Body of pancreas (tissue), 4 donors: ENCODE data around the gene MAPK8. TPM values are rescaled to one million over a fixed set of nuclear protein-coding genes. Genes with fewer than 3 reads are reported as not detected.

ENCODE experiments used
- ATAC-seq: fragments of 150-250 bp; one replicate; pipeline ENCODE4 v1.9.1; 2016
- DNase-seq, 4 donors: peaks; one replicate each; pipeline ENCODE4 v3.0.0-alpha.2; 2019
- H3K27ac ChIP-seq, 4 donors: fragments of 200-600 bp; sonication (generic); 1 replicate in 3 of 4; 2 replicates in 1 of 4; pipeline versions ENCODE4 v1.5.1 to v1.6.1; 2016 to 2019; ENCODE audit warnings: mild to moderate bottlenecking in 1 of 4, mixed read lengths in 1 of 4, moderate library complexity in 1 of 4
- H3K27me3 ChIP-seq, 2 donors: fragments of 200-600 bp; sonication (generic); one replicate each; pipeline ENCODE4 v1.6.0; 2016; ENCODE audit warnings: mild to moderate bottlenecking in 1 of 2
- H3K36me3 ChIP-seq, 2 donors: fragments of 200-600 bp; sonication (generic); replicated peaks in 1 of 2; 2 replicates each; pipeline ENCODE4 v1.5.1; 2016; ENCODE audit warnings: low read depth in 2 of 2; ENCODE audit not compliant: insufficient read depth in 1 of 2
- H3K4me1 ChIP-seq: fragments of 200-600 bp; sonication (generic); one replicate; pipeline ENCODE4 v1.6.0; 2016
- H3K4me3 ChIP-seq, 2 donors: fragments of 200-600 bp; sonication (generic); 1 replicate in 1 of 2; 2 replicates in 1 of 2; pipeline ENCODE4 v1.5.1; 2016 to 2019
- H3K9me3 ChIP-seq, 3 donors: fragments of 200-600 bp; sonication (generic); 1 replicate in 2 of 3; 2 replicates in 1 of 3; pipeline ENCODE4 v1.5.1; 2016
- POLR2A ChIP-seq, 3 donors: fragments of 450-650 bp; IDR thresholded peaks; one replicate each; pipeline ENCODE4 v1.6.1; 2016; ENCODE audit warnings: antibody characterized with exemption in 3 of 3, mild to moderate bottlenecking in 2 of 3
- WGBS, 2 donors: methylation state at CpG; one replicate each; pipeline ENCODE4 v1.1.5; 2017; 5-methylcytosine and 5-hydroxymethylcytosine counted together
- intact Hi-C: fragments of 100-400 bp; cut with DNase I; formaldehyde crosslinking; loops from one replicate; pipeline ENCODE4 v1.15.1; 2023
- total RNA-seq, 2 donors: library from RNA; depleted of rRNA; stranded (reverse); fragments of >200 nt; gene quantifications; one replicate each; pipeline ENCODE4 v1.1.0, GENCODE V29; 2016
- TF ChIP-seq, protein P1 (sequence below), 7 experiments: fragments of 450-650 bp in 4 of 7; fragments of 200-600 bp in 3 of 7; sonication (generic) in 3 of 7; IDR thresholded peaks; one replicate each; pipeline ENCODE4 v1.5.1; 2016 to 2019; ENCODE audit warnings: antibody characterized with exemption in 7 of 7

Gene MAPK8
- total RNA-seq, 2 donors from 2014 or later, result 16.1 to 22.7 TPM

DNA sequence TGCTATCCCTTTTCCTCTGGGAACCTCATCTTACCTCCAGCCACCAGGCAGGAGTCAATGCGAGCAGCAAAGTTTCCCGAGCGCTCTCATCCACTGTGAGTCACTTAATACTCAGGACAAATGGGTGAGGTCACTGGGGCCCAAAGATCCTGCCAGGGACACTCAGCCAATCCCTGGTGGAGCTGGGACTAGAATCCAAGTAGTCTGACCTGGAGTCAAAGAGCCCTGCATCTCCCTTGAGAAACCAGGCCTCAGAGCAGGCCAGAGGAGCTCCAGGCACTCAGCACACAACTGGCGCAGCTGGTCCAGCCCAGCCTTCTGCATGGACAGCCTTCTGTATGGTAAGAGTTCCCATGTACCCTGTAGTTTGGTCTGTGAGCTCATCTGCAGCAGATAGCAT is 142.3 kb downstream of the MAPK8 start:
- peak in 1 of 4 donors; percentile 5 for DNase-seq

DNA sequence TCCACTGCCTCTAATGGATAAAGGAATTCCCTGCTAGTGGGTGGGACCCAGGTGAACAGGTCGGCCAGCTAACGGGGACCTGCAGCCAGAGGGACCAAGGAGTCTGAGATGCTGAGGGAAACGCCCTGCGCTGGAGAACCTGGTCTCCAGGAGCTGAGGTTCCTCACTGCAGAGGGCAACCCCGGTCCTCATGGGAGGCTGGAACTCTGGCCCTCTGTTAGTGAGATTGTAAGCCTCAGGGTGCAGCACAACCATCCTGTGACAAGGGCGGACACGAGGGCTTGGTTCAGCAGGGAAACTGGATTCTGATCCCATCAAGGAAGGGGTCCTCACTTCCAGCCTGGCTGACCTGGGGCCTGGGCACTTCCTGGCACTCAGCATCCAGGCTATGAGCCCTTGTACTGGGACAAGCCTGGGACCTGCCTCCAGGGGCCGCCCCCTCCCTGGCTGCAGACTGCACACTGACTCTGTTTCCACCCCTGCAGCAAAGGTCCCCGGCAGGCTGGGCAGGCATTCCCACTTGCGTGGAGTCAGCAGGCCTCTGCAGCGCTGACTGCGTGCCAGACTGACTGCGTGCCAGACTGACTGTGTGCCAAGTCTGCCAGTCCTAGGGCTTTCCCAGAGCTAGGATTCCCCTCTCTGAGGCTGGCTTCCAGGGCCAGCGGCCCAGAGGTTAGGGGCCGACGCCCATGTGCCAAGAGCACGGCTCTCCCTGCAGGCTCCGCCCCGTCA is 143.2 kb downstream of the MAPK8 start:
- DNase-seq, result peak in 1 of 4 donors; percentile 7
- Histone ChIP-seq H3K27ac (no peak overlapping the region), H3K27me3 (no peaks in the 10 kb centered on the region), H3K36me3 (no peaks in the 10 kb centered on the region), H3K4me3 (no peak overlapping the region), H3K9me3 (no peaks in the 10 kb centered on the region), H3K4me1 (peaks cover 10% of the 10 kb centered on the region)
- 80 to 90% methylated on average over 7 to 19 of the region's 19 CpGs for WGBS, 2 donors
- intact Hi-C loops, result no loop called here
- no peak for TF ChIP-seq POLR2A (IDR thresholded peaks at IDR 0.05)
- ATAC-seq, result no peak

More for the DNA sequence above, 142.3 kb downstream of the MAPK8 start:
- H3K27ac ChIP-seq, result no peak overlapping the region
- H3K4me3 ChIP-seq, result no peak overlapping the region
- peaks cover 2% of the 10 kb centered on the region for H3K4me1 ChIP-seq
- 96 to 98% methylated on average over 3 to 4 of the region's 4 CpGs for WGBS, 2 donors
- H3K36me3 ChIP-seq, result no peaks in the 10 kb centered on the region
- ATAC-seq, result no peak
- H3K9me3 ChIP-seq, result no peaks in the 10 kb centered on the region
- intact Hi-C loops, result no loop called here
- TF ChIP-seq, protein P1, sequence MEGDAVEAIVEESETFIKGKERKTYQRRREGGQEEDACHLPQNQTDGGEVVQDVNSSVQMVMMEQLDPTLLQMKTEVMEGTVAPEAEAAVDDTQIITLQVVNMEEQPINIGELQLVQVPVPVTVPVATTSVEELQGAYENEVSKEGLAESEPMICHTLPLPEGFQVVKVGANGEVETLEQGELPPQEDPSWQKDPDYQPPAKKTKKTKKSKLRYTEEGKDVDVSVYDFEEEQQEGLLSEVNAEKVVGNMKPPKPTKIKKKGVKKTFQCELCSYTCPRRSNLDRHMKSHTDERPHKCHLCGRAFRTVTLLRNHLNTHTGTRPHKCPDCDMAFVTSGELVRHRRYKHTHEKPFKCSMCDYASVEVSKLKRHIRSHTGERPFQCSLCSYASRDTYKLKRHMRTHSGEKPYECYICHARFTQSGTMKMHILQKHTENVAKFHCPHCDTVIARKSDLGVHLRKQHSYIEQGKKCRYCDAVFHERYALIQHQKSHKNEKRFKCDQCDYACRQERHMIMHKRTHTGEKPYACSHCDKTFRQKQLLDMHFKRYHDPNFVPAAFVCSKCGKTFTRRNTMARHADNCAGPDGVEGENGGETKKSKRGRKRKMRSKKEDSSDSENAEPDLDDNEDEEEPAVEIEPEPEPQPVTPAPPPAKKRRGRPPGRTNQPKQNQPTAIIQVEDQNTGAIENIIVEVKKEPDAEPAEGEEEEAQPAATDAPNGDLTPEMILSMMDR (IDR thresholded peaks at IDR 0.05), result no peak
- no peaks in the 10 kb centered on the region for H3K27me3 ChIP-seq

DNA sequence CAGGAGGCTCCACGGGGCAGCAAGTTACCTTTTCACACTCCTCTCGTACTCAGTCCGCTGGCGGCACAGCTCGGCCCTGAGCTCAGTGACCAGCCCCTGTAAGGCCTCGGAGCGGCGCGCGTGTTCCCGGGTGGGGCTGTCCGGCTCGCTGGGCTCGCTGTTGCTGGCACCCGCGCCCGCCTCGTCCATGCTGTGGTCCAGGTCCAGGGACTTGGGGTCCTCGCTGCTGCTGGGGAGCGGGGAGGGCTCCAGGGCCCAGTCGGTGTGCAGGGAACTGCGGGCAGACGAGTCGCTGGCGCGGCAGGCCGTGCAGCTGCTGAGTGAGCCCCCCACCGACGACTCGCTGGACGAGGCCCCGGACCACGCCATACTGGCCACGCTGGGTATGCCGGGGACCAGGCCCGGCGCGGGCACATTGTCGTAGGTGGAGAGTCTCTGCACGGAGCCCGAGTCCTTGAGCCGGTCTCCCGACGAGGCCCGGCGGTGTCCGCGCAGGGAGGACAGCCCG is 143.8 kb downstream of the MAPK8 start:
- ATAC-seq (no peak), DNase-seq (peak in 1 of 4 donors; percentile 6)
- TF ChIP-seq, protein P1 (IDR thresholded peaks at IDR 0.05), result no peak
- no peak for TF ChIP-seq POLR2A (IDR thresholded peaks at IDR 0.05)
- H3K4me1 ChIP-seq, result peaks cover 10% of the 10 kb centered on the region
- no peaks in the 10 kb centered on the region for H3K27me3 ChIP-seq
- no peak overlapping the region for H3K27ac ChIP-seq
- no peak overlapping the region for H3K4me3 ChIP-seq
- no peaks in the 10 kb centered on the region for H3K9me3 ChIP-seq
- WGBS, 2 donors, result 96 to 99% methylated on average over 14 to 39 of the region's 49 CpGs
- intact Hi-C loops, result no loop called here
- no peaks in the 10 kb centered on the region for H3K36me3 ChIP-seq

DNA sequence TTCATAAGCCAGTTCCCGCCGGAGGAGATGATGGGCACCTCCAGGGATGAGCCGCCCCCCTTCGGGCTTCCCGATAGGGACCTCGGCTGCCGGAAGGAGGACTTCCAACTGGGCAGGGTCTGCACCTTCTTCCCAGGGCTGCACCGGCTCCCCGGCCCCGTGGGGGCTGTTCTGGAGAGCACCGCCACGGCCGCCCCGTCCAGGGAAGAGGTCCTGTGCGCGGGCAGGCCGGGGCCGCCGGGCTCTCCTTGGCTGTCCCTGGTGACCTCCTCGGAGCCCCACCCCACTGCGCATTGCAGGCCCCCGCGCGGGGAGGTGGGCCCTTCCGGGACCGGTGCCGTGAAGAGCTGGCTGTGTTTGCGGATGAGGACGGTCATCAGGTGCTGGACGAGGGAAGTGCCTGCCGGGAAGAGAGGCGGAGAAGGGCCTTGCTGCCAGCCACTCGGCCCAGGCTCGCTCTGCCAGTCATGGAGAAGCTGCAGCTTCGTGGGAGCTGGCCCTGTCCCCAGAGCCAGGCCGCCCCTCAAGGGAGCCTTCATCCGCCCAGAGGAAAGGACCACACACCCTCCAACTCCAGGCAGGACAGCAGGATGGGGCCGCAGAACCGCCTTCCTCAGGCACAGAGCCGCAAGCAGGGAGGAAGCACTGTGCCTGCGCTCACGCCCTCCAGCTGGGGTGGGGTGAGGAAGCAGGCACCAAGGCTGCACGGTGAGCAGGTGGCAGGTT is 144.4 kb downstream of the MAPK8 start:
- DNase-seq (peak in 1 of 4 donors; percentile 7), ATAC-seq (no peak)
- Histone ChIP-seq H3K4me1 (peaks cover 10% of the 10 kb centered on the region), H3K9me3 (no peaks in the 10 kb centered on the region), H3K36me3 (no peaks in the 10 kb centered on the region), H3K27me3 (no peaks in the 10 kb centered on the region), H3K4me3 (no peak overlapping the region), H3K27ac (no peak overlapping the region)
- WGBS, 2 donors, result 91 to 94% methylated on average over 17 to 43 of the region's 43 CpGs
- no peak for TF ChIP-seq POLR2A (IDR thresholded peaks at IDR 0.05)
- TF ChIP-seq, protein P1 (IDR thresholded peaks at IDR 0.05), result no peak
- intact Hi-C loops, result no loop called here
